HG03469 (cell line): Measurements from ENCODE around the gene NCOA1.

Source experiments
- ATAC-seq: cut with Tn5 transposase; IDR thresholded peaks from one replicate; pipeline ENCODE4 v1.9.1; 2021; ENCODE audit warnings: mild to moderate bottlenecking, moderate library complexity, moderate number of reproducible peaks; ENCODE audit not compliant: unreplicated experiment

Gene NCOA1

GRCh38 chr2:24815171-24815570 is 324.1 kb downstream of the NCOA1 start:
- ATAC-seq = no peak

GRCh38 chr2:24816404-24816803 is 325.4 kb downstream of the NCOA1 start:
- ATAC-seq = no peak

GRCh38 chr2:24816884-24817283 is 325.8 kb downstream of the NCOA1 start:
- no peak for ATAC-seq

GRCh38 chr2:24818721-24819167 is 327.7 kb downstream of the NCOA1 start:
- no peak for ATAC-seq

- ATAC-seq = no peak
These were observed 328.6 kb downstream of the NCOA1 start for GRCh38 chr2:24819442-24820174.

GRCh38 chr2:24820175-24820513 is 329.1 kb downstream of the NCOA1 start:
- ATAC-seq = no peak
